NCI-H2196 (cell line): ENCODE results near the gene KLHL1.

Experiments used
- DNase-seq: peaks from one replicate; lab custom pipeline; 2025; ENCODE audit not compliant: unreplicated experiment; lab: John Stamatoyannopoulos, UW

The KLHL1 gene

DNA sequence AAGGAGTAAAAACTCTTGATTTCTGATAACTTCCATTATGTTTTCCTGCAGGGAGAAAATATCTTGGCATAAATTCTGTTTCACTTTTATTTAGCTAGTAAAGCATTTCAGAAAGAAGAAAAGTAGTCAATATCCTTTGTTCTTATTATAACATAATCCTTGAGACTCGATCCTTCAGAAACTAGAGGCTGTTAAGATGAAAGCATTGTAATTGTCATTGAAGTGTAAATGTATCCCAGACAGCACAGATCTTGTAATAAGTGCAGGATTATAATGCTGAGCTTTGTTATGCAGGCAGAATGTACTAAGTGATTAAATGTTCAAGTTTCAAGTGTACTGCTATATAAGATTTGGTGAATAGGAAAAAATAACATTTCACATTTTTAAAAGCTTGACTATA is 225.8 kb downstream of the KLHL1 start:
- no peak for DNase-seq

DNA sequence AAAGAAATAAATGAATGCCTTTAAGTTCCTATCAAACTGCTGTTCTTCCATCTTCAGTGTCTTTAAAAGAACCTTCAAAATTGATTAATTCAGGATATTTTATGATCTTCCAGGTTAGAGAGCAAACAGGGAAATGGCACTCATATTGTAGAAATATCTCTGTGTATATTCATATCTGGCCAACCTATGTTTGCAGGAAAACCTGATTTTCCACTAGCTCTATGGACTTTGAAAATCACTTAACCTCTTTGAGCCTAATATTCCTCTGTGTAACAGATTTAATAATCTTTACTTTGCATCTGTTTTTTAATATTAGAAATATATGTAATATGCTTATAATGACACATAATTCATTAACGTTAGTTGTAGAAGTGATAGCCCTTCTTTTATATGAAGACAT is 228.3 kb downstream of the KLHL1 start:
- no peak for DNase-seq

DNA sequence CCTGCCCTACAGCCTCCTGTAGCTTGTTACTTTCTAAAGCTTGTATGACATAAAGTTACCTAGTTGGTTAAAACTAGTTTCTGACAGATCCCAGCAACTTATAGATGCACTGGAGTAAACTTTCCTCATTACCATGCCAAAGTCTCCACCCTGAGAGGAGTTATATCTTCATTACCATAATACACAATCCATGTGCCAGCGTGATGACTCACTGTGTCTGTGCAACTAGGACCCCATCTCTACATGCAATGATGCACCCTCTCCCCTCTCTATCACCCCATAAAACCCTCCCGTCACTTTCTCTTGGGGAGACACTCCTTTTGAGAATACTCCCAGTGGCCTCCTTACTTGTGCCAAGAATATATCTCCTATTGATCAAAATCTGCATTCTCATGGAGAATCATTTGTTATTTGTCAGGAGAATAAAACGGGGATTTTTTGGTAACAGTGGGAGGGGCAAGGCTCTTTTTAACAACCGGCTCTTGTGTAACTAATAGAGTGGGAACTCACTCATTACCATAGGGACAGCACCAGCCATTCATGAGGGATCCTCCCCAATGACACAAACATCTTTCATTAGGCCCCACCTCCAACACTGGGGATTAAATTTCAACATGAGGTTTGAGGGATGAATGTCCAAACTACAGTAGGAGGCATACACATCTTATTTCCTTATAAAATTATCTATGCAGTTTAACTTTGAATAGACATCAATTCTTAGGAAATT is 235.8 kb downstream of the KLHL1 start:
- DNase-seq = no peak

DNA sequence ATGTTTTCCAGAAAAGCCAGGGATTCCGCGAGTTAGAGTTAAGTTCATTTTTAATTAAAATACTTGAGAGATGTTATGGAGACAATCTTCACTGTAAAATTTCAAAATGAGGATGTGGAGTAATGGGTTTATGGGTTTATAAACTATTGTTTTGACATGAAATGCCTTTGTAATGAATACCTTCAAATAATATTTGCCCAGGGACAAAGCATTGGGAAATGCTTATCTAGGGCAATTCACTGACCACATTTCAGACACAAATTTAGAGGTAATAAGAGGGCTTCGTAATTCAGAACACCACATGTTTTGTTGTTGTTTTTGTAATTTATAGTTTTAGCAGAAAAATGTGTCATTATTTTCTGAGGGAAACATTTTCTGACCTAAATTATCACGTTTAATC is 241.7 kb downstream of the KLHL1 start:
- DNase-seq = no peak

DNA sequence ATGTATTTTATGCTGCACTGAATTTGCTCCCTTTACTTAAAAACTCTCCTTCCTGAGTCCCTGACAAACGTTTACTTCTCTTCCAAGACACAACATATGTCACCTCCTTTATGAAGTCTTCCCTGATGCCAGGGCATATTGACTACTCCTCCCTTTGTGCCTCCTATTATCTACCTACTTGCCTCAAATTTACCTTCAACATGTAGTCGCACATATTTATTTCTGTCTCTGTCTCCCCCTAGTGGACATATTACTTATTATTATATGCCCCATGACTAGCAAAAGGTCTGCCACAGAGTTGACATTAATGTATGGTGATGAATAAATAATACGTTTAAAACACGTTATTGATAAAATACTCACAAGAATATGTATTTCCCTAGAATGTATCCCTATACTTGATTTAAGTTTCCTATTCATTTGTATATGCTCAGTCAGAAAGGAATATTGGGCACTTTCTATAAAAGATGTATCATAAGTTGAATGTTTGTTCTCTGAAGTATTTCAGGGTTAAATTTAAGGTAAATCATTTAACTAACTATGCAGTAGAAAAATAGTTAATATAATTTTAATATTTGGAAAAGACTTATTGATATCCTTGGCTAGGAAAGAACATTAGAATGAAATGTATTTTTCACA is 250.9 kb downstream of the KLHL1 start:
- DNase-seq = peak; percentile 28

DNA sequence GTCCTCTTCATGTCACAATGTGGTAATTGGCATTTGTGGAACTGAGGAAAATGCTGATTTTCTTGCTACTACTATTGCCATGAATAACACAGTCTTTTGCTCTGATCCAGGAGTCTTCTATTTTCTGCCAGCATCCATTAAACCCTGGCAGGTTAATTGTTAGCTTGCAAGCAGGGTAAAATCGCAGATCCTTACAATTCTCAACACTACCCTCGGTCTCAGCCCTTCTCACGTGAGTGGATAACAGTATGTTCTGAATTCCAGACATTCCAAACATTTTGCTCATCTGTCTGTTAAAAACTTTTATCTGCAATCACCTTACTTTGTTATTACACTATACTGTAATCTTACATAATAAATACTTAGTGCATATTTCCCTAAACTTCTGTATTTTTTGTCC is 251.9 kb downstream of the KLHL1 start:
- DNase-seq = no peak

DNA sequence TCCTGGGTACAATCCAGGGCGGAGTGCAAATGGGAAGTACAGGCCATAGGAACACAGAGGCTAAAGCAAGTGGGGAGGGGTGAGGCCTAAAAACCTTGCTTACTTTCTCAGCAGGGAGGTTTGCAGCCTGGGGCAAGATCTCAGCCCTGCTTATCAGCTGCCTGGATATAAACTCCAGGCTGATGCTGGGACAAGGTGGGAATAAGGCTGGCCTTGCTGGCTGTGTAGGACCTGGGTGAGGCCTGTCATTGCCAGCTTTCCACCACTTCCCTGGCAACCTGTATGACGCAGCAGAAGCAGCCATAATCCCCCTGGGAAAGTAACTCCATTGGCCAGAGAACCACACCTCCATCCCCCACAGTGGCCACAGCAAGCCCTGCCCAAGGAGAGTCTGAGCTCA is 279.7 kb downstream of the KLHL1 start:
- no peak for DNase-seq

DNA sequence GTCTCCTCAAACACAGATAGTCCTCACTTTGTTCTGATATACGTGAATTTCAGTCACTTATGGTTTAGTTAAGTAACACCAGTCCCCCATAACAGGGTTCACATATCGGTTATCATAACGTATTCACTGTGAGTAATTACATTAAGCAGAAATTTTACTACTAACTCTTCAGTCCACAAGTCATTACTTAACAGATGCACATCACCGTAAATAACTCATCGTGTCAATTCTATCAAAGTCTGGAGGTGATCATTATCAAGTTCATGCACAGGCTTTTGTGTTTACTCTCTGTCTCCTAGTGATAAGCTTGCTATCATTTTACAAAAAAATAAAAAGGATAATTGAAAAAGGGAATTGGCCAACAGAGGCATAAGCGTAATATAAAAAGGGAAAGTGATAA is 288.1 kb downstream of the KLHL1 start:
- no peak for DNase-seq

DNA sequence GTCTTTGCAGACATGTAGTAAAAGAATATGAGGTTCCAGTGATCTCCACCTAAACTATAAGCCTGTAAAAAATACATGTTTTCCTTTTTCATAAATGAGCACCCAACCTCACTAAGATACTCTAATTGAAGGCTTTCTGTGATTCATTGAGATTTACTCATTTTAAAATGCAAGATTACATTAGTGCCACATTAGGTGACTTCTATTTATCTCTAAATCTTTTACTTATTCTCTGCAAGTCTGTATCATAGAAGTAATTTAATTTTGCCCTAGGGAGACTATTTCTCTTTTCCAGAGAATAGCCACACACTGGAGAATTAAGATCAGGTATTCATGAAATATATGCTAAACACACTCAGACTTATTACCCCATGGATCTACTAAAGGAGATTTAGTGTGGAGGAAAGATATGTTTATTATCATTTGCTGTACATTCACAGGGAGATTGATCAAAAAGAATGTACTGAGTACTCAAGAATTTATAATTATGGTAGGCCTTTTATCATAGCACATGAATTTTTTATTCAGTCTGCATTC is 290.9 kb downstream of the KLHL1 start:
- DNase-seq = no peak

DNA sequence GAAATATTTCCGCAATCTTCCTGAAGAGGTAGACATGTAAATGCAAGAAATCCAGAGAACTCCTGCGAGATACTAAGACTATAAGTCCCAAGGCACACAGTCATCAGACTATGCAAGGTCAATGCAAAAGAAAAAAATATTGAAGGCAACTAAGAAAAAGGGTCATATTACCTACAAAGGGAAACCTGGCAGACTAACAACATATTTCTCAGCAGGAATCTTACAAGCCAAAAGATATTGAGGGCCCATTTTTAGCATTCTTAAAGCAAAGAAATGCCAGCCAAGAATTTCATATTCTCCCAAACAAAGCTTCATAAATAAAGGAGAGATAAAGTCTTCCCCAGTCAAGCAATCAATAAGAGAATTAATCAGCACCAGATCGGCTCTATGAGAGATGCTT is 299.1 kb downstream of the KLHL1 start:
- DNase-seq = no peak

DNA sequence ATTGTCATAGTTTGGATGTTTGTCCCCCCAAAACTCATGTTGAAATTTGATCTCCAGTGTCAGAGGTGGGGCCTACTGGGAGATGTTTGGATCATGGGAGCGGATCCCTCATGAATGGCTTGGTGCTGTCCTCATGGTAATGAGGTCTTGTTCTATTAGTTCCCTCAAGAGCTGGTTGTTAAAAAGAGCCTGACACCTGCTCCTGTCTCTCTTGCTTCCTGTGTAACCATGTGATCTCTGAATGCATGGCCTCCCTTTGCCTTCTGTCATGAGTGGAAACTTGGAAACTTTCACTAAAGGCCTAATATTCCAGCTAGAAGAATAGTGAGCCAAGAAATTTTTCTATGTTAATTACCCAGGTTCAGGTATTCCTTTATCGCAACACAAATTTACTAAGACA is 312.0 kb downstream of the KLHL1 start:
- DNase-seq = no peak

DNA sequence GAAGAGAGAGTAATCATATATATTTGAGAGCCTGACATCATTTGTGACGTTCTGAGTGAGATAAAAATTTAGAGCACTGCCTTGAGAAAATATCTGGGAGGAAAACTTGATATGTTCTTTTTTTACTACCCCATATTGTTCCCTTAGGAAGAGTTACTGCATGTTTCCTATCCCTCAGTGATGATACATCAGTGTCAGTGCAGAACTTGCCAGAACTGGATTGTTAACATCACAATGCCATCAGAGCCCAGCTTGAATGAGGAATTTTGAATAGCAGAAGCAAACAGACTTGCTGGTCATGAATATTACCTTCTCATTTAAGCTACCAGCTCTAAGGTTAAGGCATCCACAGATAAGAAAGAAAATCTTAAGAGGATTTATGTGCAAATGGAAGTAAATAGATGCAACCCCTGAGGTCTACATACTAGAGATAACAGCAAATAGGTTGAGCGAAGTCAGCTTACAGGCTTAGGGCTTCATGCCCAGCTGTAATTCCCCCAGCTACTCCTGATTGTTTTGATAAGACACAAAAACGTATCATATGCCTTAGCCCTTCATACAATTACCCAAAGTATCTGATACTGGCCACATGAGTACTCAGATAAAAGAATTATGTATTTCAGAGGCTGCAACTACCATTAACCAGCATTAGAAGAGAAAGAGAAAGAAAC is 314.3 kb downstream of the KLHL1 start:
- DNase-seq = no peak

DNA sequence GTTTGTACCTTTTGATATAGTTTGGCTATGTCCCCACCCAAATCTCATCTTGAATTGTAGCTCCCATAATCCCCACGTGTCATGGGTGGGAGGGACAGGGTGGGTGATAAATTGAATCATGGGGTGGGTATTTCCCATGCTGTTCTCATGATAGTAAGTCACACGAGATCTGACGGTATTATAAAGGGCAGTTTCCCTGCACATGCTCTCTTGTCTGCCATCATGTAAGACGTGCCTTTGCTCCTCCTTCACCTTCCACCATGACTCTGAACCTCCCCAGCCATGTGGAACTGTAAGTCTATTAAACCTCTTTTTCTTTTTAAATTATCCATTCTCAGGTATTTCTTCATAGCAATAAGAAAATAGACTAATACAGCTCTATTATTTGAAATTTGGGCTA is 331.3 kb downstream of the KLHL1 start:
- no peak for DNase-seq

DNA sequence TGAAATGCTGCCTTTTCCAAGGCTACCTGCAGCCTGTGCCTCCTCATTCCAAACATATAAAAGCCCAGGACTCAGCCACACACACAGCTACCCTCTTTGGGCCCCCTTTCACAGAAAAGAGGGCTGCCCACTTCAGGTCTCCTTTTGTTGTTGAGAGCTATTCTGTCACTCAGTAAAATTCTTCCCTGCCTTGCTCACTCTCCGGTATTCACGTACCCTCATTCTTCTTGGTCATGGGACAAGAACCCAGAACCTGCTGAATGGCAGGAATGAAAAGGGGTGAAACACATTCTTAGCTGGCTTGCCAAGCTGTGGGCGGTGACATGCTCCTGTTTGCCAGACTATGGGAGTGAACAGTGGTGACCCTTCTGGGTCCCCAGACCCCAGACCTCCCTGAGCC is 338.6 kb downstream of the KLHL1 start:
- DNase-seq = no peak

DNA sequence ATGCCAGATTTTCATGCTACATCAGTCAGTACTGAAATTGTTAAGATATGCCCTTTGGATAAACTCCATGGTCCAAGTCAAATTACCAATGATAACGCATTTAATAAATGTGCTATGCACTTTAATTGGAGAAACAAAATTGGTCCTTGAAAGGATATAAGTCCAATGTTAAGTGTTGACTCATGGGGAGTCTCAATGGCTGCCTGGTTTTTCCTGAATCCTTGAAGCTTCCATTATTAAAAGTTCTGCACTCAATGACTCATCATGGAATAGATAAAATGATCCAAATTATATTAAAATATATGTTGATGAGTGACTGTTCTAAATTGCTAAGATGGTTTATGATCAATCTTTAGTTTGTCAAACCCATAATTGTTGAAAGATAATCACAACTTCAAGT is 346.7 kb downstream of the KLHL1 start:
- no peak for DNase-seq

DNA sequence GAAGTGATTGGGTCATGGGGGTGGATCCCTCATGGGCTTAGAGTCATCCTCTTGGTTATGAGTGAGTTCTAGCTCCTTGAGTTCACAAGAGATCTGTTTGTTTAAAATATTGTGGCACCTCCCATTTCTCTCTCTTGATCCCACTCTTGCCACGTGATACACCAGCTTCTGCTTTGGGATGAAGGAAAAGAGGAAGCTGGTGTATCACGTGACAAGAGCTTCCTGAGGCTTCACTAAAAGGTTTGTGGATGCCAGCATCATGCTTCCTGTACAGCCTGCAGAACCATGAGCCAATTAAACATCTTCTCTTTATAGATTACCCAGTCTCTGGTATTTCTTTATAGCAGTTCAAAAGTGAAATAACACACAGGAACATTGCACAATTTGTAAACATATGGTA is 353.2 kb downstream of the KLHL1 start:
- DNase-seq = no peak

DNA sequence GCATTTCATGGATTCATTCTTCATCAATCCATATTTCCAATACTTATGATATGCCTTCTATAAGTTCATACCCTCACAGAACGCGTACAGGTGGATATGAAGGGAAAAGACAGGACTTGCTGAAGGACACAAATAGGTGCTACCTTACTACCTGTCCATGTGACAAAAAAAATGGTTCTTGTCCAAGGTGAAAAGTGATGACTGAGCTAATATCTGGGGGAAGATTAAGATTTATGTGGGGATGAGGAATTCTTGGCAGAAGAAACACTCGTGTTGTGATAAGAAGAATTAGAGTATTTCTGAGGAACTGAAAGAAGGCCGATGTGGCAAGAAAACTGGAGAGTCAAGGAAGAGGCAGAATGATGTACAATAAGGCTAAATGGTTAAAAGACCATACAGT is 357.0 kb downstream of the KLHL1 start:
- DNase-seq = no peak

DNA sequence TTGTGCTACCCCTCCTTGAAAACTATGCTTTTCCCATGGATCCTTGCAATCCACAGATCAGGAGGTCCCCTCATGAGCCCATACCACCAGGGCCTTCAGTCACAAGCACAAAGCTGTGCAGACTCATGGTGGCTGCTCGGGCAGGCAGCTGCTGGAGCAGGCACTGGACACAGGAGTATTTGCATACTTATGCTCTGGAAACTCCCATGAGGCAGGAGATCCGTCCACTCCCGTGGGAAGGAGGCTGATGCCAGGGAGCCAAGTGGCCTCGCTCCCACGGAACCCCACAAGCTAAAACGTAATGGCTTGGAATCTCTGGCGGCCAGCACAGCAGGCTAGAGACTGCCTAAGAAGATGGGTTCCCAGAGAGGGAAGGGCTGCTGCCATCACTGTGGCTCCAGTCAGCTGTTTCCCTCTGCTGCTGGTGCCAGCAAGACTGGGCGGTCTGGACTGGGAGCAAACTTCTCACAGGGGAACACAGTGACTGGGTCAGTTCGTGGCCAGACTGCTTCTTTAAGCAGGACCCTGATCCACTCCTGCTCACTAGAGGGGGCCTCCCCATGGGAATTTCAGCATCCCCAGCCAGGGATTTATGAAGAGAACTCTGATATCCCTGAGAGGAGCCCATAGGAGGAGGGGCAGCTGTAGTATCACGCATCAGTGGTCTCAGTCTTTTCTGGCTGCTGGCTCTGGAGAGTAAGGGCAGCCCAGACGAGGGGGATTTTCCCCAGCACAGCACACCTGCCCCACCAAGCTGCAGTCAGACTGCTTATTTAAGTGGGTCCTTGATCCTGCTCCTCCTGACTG is 370.9 kb downstream of the KLHL1 start:
- DNase-seq = no peak

DNA sequence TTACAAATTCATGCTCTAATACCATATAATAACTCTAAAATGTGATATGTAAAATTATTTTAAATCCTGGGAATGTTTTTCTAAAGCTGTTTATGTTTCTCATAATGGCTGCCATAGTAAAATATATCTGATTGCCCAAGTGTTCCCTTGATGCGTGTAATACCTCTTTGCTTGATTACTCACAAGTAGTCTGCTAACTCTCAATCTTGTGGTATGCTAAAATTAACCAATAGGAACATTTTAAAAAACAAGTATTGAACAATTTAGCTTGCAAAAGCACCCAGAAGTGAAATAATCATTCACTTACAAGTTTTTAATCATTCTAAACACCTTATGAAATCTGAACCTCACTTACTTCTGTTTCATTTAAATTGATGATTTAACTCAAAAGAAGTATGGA is 386.6 kb downstream of the KLHL1 start:
- DNase-seq = no peak

DNA sequence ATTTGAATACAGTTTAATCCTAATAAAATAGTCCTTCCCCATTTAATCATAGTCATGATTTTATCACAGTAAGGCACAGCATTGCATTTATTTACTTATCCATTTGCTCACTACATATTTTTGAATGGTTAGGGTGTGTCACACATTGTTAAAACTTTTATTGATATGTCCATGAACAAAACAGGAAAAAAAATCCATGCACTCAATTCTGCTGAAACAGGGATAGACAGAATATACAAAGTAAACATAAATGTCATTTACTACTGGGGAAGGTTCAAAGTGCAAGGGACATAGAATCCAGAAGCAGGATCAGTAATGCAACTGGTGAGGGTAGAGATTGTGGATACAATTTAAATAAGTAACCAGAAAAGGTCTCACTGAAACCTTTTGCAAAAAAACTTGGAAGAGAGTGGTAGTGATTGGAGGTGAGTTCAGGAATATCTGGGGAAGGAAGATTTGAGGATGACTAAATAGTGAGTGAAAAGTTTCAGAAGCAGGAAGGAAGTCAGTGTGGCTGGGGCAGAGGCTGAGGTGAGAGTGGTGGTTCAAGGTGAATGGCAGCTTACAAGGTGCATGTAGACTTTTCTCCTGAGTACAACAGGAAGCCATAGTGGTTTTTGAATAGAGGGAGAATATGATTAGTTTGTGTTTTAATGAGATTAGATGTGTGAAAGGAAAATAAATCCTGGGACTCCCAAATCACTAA is 387.8 kb downstream of the KLHL1 start:
- DNase-seq = no peak

DNA sequence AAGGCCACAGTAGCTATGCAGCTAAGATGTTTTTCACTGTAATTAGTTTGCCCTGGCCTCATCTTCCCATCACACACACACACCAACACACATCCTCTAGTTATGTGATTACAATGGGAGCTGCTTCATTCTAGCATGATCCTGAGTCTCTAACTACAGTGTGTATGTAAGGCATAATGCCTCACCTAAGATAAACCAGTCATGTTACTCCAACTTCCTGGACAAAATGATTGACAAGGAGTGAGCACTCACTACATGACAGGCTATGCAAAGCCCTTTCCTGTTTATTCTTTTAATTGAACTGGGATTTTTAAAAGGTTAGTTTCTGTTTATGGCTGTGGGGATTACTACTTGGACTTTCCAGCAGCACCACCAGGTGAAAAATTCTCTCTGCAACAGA is 401.4 kb downstream of the KLHL1 start:
- DNase-seq = no peak
